Adrenal gland (tissue), 5 donors: ENCODE data around the gene OR1F1.

Experiments
- POLR2A ChIP-seq, 2 donors: fragments of 450-650 bp; IDR thresholded peaks; one replicate each; pipeline ENCODE4 v1.6.1; 2017; ENCODE audit warnings: antibody characterized with exemption in 2 of 2, mild to moderate bottlenecking in 2 of 2, moderate library complexity in 1 of 2
- TF ChIP-seq, protein P1 (sequence below), 6 experiments: fragments of 450-650 bp in 4 of 6; fragments of 200-600 bp in 2 of 6; sonication (generic) in 1 of 6; IDR thresholded peaks; 1 replicate in 5 of 6; 2 replicates in 1 of 6; pipeline versions ENCODE4 v1.5.1 to v1.8.0; 2016 to 2021; ENCODE audit warnings: antibody characterized with exemption in 6 of 6, mild to moderate bottlenecking in 2 of 6, moderate library complexity in 1 of 6
- donor health status: DM: no; HTN: no; CAD: no.

DNA sequence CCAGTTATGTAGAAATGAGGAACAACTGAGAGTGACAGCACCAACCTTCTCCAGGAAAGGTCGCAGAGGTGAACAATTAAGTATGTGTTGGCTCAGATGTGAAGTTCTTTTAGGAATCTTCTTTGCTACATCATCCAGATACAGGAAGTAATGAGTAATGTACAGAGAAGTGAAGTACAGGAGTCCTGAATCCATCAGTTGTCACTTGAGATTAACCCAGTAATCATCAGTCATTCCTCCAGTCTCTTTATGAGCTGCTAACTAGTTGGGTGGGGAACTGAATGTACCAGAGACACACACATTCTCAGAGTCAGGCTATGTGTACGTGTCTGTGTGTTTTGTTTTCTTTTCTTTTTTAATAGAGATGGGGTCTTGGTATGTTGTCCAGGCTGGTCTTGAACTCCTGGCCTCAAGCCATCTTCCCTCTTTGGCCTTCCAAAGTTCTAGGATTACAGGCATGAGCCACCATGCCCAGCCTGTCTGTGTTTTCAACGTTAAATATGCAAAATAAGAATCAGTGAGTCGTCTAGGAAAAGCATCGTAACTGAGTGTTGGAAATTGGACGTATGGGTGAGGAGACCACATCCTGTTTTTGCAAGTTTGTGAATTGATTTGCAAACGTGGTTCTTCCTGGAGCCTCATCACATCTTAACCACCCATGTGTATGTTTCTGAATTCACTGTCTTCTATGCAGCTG, 27.0 kb downstream of the OR1F1 start:
- TF ChIP-seq, protein P1, sequence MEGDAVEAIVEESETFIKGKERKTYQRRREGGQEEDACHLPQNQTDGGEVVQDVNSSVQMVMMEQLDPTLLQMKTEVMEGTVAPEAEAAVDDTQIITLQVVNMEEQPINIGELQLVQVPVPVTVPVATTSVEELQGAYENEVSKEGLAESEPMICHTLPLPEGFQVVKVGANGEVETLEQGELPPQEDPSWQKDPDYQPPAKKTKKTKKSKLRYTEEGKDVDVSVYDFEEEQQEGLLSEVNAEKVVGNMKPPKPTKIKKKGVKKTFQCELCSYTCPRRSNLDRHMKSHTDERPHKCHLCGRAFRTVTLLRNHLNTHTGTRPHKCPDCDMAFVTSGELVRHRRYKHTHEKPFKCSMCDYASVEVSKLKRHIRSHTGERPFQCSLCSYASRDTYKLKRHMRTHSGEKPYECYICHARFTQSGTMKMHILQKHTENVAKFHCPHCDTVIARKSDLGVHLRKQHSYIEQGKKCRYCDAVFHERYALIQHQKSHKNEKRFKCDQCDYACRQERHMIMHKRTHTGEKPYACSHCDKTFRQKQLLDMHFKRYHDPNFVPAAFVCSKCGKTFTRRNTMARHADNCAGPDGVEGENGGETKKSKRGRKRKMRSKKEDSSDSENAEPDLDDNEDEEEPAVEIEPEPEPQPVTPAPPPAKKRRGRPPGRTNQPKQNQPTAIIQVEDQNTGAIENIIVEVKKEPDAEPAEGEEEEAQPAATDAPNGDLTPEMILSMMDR (IDR thresholded peaks at IDR 0.05) = no peak
- no peak for TF ChIP-seq POLR2A (IDR thresholded peaks at IDR 0.05)
